GM10248 (cell line): ENCODE data around the gene TMEM221.

Source experiments
- CTCF ChIA-PET: fragments of 300-600 bp; sonication (Branson Sonifier 250); formaldehyde crosslinking; extraction: SDS; loops from one replicate; lab custom pipeline; 2021; ENCODE audit warnings: antibody characterized with exemption; lab: Yijun Ruan, JAX
- POLR2A ChIA-PET: fragments of 350-650 bp; sonication (Branson Sonifier 250); formaldehyde crosslinking; extraction: SDS; loops from one replicate; lab custom pipeline; 2020; ENCODE audit warnings: antibody characterized with exemption; lab: Yijun Ruan, JAX
- DNase-seq: peaks from one replicate; pipeline ENCODE4 v3.0.0; 2012; ENCODE audit errors: extremely low spot score
- TF ChIP-seq, protein P1 (sequence below): IDR thresholded peaks from 2 replicates; pipeline ENCODE4 v1.5.1; 2012; ENCODE audit warnings: mild to moderate bottlenecking, low read depth; ENCODE audit errors: extremely low read depth, missing control alignments, control extremely low read depth

Gene TMEM221

DNA sequence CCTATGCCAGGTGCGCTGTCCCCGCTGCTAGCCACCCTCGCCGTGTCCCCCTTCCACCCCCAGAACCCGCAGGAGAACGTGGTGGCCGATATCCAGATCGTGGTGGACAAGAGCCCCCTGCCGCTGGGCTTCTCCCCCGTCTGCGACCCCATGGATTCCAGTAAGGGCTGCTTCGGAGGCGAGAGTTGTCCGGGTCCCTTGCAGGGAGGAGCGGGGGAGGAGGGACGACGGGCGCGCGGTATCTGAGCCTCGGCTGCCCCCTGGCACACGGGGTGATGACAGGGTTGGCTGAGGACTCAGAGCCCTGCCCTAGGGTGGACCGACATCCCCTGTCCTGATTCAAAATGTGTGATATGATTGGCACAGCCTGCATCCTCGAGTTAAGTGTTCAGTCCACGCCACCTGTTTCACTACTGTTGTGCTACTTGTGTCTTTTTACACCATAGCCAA, 28.0 kb downstream of the TMEM221 start:
- DNase-seq, result peak; percentile 51
- CTCF ChIA-PET, result interaction anchor here (0.7 to 1.8 kb wide), 6 partner anchors 10 to 76 kb away, joined by 3 to 11 read pairs (median 3); no protein-coding TSS in a partner anchor
- POLR2A ChIA-PET, result interaction anchor here (1.6 kb wide), 1 partner anchor 15 kb away, joined by 10 read pairs; the partner anchor contains the start of gene BST2
- TF ChIP-seq, protein P1, sequence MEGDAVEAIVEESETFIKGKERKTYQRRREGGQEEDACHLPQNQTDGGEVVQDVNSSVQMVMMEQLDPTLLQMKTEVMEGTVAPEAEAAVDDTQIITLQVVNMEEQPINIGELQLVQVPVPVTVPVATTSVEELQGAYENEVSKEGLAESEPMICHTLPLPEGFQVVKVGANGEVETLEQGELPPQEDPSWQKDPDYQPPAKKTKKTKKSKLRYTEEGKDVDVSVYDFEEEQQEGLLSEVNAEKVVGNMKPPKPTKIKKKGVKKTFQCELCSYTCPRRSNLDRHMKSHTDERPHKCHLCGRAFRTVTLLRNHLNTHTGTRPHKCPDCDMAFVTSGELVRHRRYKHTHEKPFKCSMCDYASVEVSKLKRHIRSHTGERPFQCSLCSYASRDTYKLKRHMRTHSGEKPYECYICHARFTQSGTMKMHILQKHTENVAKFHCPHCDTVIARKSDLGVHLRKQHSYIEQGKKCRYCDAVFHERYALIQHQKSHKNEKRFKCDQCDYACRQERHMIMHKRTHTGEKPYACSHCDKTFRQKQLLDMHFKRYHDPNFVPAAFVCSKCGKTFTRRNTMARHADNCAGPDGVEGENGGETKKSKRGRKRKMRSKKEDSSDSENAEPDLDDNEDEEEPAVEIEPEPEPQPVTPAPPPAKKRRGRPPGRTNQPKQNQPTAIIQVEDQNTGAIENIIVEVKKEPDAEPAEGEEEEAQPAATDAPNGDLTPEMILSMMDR, result no peak

DNA sequence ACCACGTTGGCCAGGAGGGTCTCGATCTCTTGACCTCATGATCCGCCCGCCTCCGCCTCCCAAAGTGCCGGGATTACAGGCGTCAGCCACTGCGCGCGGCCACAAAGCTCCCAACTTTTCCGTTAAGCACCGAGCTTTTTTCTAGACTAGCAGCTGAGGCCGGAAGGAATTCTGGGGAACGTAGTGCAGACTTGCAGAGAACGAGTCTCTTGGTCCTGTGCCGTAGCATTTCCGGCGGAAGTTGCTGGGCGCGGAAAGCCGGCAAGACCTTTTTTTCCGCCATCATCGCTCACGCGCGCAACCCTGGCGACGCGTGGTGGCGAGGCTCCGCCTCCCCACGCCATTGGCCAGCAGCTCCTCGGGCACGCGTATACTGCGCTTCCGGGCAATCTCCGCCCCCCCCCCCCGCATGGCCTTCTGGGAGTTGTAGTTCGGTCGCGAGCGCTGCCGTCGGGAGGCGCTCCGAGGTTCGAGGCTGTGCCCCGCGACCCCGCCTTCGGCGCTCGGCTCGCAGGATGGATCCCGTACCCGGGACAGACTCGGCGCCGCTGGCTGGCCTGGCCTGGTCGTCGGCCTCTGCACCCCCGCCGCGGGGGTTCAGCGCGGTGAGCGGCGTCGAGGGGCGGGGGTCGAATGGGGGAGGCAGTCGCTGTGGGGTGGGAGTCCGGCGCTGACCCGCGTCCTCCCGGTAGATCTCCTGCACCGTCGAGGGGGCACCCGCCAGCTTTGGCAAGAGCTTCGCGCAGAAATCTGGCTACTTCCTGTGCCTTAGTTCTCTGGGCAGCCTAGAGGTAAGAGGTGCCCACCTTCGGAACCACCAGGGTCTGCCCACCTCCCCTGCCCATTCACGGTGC, 28.6 kb downstream of the TMEM221 start, which contains the start of gene MVB12A:
Gene MVB12A, plus strand, starts transcription at position 427 of the 854 bp plus-strand sequence. Its CDS starts 89 bp downstream, at position 516.
- CTCF ChIA-PET, result interaction anchor here (0.9 to 1.8 kb wide), 11 partner anchors 10 to 93 kb away, joined by 3 to 11 read pairs (median 3); partner anchors contain the start of genes BST2, CCDC194 and TMEM221
- DNase-seq, result peak; percentile 99

GRCh38 chr19:17419154-17419620, 29.3 kb downstream of the TMEM221 start:
- no peak for DNase-seq

More for the DNA sequence above, 28.6 kb downstream of the TMEM221 start, which contains the start of gene MVB12A:
- POLR2A ChIA-PET, result interaction anchor here (0.7 to 1.6 kb wide), 3 partner anchors 14 to 186 kb away, joined by 3 to 10 read pairs (median 3); partner anchors contain the start of gene BST2
- TF ChIP-seq, protein P1, result no peak

GRCh38 chr19:17418710-17419109, 29.8 kb downstream of the TMEM221 start:
- TF ChIP-seq, protein P1, result no peak
- ChIA-PET POLR2A (interaction anchor here (0.6 kb wide), 1 partner anchor 23 kb away, joined by 3 read pairs; no protein-coding TSS in a partner anchor), CTCF (interaction anchor here (1.1 to 1.8 kb wide), 3 partner anchors 9 to 77 kb away, joined by 3 to 11 read pairs (median 5); no protein-coding TSS in a partner anchor)
- no peak for DNase-seq

More at GRCh38 chr19:17419154-17419620, 29.3 kb downstream of the TMEM221 start:
- CTCF ChIA-PET, result interaction anchor here (0.9 to 1.8 kb wide), 10 partner anchors 11 to 94 kb away, joined by 3 to 11 read pairs (median 4); partner anchors contain the start of genes BST2, CCDC194 and TMEM221
- TF ChIP-seq, protein P1, result no peak
- POLR2A ChIA-PET, result interaction anchor here (0.7 to 1.6 kb wide), 3 partner anchors 13 to 187 kb away, joined by 3 to 10 read pairs (median 3); partner anchors contain the start of gene BST2

- TF ChIP-seq, protein P1, result no peak
- POLR2A ChIA-PET, result no interaction called here
- DNase-seq, result no peak
- CTCF ChIA-PET, result no interaction called here
Observed at GRCh38 chr19:17415121-17415520, 33.3 kb downstream of the TMEM221 start.

DNA sequence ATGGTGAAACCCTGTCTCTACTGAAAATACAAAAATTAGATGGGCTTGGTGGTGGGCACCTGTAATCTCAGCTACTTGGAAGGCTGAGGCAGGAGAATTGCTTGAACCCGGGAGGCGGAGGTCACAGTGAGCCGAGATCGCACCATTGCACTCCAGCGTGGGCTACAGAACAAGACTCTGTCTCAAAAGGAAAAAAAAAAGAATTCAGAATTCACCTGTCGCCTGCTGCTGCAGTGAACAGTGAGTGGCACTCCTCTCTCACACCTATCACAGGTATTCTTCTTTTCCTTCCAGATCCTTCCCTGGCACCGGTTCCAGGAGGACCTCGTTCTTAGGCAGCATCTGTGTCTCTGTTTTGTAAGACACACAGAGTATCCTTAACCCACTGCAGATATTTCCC, 34.4 kb downstream of the TMEM221 start:
- TF ChIP-seq, protein P1, result no peak
- no peak for DNase-seq
- ChIA-PET CTCF (interaction anchor here (1.0 kb wide), 1 partner anchor 27 kb away, joined by 3 read pairs; no protein-coding TSS in a partner anchor), POLR2A (no interaction called here)
